HG02759 (cell line): ENCODE results near the gene TRPM3.
"Not testable (repeated sequence)": the region's sequence is repeated elsewhere in the genome, so short reads cannot be mapped to it uniquely, and the experiment has no call there.

ENCODE experiments used
- ATAC-seq: cut with Tn5 transposase; IDR thresholded peaks from one replicate; pipeline ENCODE4 v1.9.1; 2021; ENCODE audit warnings: mild to moderate bottlenecking, moderate library complexity; ENCODE audit not compliant: unreplicated experiment

TRPM3 gene

DNA sequence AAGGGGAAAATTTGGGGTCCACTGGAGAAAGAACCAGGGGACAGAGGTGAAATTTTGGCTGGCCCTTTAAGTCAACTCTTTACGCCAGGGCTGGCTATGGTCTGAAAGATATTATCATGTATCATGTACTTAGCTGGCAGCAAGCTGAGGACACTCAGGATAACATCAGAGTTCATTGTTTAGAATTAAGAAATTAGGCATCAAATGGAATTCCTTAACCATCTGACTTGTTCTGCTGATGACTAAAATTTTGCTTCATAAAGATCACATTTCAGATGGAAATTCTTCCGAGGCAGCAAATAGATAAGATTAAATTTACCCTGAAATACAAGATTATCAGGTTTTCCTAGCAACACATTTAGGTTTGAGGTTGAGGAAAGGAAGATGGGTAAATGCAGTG, 437.6 kb downstream of the TRPM3 start:
- no peak for ATAC-seq

DNA sequence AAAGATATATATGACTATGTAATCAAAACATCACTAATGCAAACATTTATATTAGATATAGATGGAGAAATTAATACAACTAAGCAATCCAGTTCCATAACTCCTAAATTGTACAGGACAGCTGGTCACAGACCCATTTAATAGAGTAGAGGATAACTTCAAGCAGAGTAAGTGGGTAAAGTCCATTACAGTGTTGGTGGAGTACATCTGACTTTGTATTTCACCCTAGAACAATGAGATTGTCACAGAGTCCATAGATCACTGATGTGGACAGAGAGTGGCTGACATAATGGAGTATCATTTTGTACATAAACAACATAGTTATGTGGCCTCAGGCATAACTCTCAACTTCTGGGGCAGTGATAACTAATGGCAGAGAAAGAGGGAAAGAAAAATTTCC, 439.1 kb downstream of the TRPM3 start:
- no peak for ATAC-seq

DNA sequence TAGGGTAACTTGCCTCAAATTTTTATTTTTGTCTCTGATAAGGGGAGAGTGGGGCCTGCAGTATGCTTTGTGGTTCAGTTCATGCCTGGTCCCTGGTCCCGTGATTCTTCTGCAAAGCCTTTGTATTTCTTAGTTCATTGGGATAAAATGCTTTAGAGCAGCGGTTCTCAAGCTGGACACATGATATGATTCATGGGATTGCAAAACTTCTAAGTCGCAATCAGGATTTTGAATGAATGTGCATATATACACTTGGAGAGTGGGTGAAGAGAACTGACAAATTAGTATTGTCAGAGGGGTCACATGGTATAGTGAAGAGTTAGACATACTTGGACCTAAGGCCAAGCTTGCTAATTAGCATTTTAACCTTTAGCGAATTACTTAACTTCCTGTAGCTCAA, 441.6 kb downstream of the TRPM3 start:
- no peak for ATAC-seq

DNA sequence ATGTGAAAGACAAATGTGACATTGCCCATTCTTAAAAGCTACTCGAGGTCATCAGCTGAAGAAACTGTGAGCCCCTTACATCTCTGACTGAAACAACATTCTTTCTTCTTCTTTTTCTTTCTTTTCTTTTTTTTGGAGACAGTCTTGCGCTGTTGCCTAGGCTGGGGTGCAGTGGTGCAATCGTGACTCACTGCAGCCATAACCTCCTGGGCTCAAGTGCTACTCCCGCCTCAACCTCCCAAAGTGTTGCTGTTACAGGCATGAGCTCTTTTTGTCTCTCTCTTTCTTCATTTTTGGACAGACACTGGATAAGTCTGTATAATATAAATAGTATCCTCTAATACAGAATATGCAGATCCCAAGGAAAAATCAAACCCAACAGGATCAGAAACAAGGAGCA, 443.3 kb downstream of the TRPM3 start:
- no peak for ATAC-seq

DNA sequence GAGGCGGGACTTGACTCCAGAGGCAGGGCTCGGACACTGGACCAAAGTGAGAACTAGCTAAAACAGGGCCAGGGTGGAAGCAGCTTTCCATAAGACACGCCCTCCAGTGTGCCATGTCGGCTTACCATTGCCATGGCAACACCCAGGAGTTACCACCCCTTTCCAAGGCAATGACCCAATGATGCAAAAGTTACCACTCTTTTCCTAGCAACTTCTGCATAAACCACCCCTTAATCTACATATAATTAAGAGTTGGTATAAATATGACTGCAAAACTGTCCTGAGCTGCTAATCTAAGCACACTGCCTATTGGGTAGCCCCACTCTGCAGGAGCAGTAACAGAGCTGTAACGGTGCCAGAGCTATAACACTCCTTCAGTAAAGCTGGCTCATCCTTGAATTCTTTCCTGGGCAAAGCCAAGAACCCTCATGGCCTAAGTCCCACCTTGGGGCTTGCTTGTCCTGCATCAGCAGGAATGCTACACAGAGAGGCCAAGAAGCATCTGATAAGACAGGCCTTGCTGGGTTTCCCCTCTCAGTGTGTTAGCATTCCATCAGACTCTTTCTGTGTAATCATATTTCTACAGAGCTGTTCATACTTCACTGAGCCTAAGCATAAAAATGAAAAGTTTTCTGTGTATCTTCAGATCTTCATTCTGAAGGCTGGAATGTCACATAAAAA, 444.2 kb downstream of the TRPM3 start:
- ATAC-seq, result no peak

DNA sequence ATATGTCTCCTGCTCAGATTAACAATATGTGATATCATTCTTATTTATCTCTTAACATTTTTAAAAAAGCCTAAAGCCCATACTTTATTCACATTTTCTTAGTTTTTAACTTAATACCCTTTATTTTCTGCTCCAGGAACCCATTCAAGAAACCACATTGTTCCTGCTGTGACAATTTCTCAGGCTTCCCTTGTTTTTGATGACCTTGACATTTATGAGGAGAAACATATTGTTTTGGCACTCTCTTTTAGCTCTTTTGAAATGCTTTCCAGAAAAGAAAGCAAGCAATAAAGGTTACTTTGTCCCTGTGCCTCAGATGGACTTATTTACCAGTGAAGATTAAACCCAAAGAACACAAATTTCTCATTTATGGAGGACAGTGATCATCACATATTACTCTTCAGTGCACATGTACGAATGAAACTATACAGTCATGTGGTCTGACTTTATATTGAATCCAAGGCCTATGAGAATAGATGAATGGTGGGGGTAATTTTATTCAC, 445.5 kb downstream of the TRPM3 start:
- no peak for ATAC-seq

DNA sequence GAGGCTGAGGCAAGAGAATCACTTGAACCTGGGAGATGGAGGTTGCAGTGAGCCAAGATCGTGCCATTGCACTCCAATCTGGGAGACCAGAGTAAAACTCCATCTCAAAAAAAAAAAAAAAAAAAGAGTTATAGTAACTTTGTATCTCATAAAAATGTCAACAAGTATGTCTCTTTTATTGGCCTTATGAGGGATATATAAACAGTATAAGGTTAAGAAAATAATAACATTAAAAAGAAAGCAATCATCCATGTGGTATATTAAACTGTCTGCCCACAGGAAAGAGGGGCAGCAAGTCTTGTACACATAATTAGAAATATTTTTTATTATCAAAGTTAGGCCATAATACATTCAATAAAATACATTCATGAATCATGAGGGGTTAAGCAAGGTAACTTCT, 447.6 kb downstream of the TRPM3 start:
- ATAC-seq, result no peak

DNA sequence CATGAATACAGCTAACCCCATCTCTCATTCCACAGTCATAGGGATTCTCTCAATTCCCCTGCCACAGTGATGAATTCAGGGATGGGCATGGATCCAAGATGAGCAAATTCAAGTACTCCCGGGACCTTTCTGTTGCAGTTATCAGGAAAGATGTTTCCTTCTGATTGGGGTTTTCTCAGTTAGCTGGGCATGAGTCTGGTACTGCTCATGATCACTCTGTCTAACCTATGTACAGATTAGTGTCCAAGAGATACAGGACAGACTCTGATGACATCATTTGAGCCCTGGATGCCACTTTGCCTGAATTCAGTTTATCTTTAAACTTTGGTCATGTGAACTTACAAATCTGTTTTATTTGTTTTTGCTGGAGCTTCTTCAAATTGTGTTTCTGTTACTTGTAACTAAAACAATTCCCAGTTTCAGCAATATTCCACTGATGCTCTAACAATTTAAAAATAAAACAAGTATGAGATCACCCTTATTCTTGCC, 449.2 kb downstream of the TRPM3 start:
- ATAC-seq, result no peak

DNA sequence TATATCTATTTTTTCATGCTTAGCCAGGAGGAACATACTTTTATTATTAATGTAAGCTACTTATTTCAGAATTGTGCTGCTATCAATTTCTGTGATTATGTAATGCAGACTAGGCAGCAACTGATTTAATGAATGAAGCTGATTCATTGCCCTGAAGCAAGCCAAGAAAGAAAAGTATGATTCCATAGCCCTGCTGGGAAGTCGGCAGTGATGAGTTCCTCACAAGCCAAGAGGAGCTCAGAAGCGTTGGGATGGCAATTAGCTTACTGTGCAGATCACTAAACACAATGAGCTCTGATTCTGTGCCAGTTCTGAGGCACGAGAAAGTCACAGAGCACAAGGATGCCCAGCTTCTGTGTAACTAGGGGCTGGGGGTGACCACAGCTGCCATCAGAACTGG, 452.7 kb downstream of the TRPM3 start:
- ATAC-seq, result no peak

DNA sequence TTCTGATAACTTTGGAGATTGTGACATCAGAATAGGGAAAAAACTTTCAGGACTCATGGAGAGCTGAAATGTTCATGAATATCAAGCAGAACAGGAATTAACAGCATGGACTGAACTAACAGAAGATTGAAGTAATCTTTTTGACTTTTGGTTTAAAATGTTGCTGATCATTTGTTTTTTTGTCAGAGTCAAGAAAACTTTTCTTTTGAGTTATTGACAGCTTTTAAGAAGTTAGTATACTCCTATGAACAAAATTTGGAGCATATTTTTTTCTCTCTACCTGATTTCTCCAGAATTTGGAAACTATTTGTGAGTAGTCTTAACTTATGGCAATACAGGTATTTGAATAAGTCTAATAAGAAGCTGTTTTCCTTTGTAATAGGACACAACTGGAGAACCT, 462.7 kb downstream of the TRPM3 start:
- ATAC-seq, result no peak

DNA sequence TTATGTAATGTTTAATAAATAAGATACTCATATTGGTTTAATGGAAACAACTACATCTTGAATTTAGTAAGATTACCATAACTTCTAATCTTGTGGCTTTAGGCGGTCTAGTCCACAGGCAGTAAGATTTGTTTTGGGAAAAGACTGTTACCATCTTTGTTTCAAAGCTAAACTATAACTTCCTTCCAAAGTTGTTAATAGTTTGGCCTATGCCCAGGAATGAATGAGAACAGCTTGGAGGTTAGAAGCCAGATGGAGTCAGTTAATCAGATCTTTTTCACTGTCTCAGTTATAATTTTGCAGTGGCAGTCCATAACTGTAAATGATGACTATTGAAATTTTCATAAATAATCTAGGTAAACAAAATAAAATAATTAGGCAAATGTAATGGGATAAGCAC, 465.1 kb downstream of the TRPM3 start:
- no peak for ATAC-seq

DNA sequence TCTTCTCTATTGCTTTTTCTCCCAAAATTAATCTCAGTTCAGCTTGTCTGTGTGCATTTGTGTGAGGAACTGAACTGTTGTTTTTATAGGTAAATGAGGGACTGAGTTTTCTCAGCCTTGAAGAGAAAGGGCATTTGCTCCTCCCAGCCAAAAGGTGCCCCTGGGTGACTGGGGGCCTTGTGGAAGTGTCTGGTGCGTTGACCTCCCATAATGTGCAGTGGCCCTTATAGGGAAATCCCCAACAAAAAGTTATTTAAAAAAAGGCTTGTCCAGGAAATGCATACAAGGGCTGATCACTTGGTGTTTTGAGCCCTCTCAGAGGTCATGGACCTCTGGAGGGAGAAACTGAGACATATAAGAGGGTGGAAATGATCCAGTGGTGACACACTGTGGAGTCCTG, 467.3 kb downstream of the TRPM3 start:
- no peak for ATAC-seq

DNA sequence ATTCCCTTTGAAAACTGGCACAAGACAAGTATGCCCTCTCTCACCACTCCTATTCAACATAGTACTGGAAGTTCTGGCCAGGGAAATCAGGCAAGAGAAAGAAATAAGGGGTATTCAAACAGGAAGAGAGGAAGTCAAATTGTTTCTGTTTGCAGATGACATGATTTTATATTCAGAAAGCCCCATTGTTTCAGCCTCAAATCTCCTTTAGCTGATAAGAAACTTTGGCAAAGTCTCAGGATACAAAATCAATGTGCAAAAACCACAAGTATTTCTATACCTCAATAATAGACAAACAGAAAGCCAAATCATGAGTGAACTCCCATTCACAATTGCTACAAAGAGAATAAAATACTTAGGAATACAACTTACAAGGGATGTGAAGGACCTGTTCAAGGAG, 476.8 kb downstream of the TRPM3 start:
- not testable (repeated sequence) for ATAC-seq

DNA sequence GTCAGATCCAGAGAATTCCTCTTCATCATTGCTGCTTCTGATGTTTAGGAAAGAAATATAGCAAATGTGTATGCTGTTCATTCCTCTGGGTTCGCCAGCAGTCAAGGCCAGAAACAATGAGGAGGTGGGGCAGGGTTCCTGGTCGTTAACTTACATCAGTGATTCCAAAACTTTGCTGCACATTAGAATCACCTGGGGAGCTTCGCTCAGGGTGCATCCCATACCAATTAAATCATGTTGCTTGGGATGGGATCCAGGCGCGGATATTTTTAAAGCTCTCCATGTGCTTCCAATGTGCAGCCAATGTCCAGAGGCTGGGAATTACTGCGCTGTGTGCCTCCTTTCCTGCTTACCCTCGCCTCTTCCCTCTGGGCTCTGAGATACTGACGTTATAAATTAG, 479.1 kb downstream of the TRPM3 start:
- no peak for ATAC-seq

DNA sequence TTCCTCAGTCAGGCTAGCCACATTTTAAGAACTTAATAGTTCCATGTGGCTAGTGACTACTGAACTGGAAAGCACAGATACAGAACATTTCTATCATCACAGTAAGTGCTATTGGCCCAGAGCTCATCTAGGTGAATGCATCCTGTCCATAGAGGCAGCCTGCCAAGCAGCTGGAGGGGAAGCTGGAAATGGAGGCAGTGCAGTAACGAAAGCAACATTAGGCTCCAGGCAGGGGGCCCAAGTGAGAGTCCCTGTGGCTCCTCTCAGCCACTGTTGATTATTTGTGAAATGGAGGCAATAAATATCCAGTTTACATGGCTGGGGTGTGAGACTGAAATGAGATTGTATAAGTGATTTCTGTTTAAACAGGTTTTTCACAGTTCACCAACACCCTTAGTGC, 479.8 kb downstream of the TRPM3 start:
- no peak for ATAC-seq

DNA sequence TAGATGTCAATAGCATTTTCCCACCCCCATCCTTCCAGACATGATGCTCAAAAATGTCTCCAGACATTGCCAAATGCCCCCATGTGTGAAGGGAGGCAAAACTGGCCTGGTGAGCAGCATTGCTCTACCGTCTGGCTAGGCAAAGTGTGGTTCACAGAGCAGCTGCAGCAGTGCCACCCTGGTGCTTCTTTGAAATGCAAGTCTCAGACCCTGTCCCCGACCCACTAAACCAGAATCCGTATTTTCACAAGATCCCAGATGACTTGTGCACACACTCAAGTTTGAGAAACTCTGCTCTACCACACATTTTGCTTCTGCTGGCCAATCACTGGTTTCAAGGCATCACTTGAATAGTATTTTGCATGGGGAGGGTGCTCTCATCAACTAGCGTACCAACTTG, 480.4 kb downstream of the TRPM3 start:
- no peak for ATAC-seq

DNA sequence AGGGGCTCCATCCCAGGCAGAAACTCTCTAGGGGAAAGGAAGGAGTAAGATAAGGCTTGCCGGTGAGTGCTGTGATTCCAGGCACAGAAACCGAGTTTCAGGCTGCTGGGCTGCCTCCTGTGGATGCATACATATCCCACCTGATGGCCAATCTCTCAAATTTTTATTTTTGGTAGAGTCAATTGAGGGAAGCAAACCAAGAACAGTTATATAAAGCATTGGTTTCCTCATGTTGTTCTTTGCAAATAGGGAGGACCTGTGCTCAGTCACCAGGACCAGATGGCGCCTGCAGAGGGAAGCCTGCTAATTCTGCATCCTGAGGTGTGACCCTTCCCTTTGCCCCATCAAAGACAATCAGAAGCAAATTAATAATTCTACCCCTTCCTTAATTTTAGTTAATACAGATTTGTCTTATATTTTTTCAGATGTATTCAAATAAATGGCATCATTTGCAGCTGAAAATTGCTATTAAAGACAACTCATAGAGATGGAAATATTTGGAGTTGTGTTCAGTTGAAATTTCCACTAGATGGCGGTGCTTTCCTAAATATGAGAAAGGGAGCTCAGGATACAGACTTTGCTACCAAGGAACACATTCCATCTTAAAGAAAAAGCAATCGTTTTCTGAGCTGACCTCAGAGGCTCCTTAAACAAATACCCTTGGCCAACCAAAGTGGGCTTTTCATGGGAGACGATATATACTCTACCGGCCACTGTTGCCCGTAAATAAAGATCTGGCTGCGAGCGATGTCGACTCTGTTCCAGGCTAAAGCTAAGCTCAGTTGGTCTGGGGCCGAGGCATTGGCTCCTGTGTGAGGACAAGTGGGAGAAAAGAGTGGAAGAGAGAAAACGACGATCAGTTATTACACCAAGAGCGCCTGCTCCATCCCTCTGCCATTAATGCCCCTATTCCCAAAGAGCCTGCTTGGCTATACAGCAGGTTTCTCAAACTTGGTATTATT, 481.3 kb downstream of the TRPM3 start:
- ATAC-seq, result no peak

DNA sequence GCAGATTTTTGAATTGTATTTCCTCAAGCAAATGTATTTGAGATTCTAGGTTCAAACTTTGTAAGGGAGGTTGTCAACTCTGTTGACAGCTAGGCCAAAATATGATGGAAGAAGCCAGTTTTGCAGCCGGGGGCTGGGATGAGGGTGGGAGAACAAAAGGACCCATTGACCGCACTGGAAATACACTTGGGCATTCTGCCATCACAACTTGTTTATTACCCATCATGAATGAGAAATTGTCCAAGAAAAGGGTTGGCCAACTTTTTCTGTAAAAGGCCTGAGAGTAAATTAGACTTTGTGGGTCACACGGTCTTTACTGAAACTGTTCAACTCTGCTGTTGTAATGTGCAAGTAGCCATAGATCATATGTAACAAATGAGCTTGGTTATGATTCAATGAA, 485.6 kb downstream of the TRPM3 start:
- ATAC-seq, result no peak

DNA sequence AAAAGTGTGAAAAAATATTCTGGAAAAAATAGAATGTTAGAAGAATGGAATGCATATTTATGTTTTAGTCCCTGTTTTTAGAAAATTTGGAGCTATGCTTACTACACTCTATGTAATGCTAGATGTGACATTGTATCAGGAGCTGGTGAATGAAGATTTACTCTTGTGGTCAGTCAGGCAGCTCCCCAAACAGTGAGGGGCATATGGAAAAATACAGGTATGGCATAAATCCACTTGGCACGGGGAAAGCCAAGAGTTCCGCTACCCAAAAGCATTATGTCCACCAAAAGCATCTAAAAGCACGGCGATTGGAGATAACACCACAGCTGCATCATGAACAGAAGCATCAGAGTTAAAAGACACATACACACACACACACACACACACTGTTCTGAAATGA, 486.7 kb downstream of the TRPM3 start:
- no peak for ATAC-seq

DNA sequence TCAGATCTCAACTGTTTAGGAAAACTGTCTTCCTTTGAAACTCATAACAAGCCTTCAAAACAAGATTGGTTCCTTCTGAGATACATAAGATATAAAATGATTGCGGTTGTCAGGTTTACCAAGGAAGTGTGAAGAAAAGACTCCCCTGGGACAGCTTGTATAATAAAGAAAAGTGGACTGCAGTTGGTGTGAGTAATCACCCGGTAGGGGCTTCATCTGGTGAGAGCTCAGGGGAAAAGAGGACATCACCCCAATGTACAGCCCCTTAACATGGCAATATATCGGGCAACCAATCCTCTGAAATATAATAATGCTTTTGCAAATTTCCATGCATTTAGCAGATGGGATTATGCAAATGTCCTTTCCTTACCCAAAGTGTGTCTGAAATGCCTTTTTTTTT, 490.4 kb downstream of the TRPM3 start:
- no peak for ATAC-seq

DNA sequence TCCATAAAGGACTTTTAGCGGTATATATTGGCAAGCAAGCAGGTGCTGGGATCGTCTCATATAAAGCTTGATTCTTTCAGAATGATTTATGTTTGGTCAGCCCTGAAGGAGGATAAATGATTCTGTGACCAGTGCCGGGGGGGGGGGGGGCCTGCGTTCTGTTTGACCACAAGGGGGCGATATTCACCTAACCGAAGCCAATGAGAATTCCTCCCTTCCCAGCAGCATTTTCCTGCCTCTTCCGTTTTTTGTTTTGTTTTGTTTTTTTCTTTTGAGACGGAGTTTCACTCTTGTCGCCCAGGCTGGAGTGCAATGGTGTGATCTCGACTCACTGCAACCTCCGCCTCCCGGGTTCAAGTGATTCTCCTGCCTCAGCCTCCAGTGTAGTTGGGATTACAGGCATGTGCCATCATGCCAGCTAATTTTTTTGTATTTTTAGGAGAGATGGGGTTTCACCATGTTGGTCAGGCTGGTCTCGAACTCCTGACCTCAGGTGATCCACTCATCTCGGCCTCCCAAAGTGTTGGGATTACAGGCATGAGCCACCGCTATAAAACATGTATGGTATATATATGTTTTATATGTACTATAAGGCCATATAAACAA, 492.2 kb downstream of the TRPM3 start:
- ATAC-seq, result not testable (repeated sequence)

DNA sequence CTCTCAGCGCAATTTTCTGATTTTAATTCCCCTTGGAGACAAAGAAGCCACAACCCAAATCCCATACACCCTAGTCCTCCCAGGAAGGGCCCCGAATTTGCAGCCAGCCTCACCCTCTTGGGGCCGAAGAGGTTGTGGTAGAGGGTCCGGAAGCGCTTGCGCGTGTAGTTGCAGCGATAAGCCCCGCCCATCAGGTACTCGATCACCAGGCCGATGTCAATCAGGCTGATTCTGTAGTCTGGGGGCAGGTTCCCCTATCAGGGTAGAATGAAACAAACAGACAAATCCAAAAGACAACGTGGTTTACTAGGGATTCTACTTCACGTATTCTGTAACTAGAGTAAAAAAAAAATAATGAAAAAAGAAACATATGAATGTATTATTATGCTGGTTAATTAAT, 496.3 kb downstream of the TRPM3 start:
- no peak for ATAC-seq
